MCF 10A (cell line): ENCODE results near the gene FN3K. TPM values are rescaled to one million over a fixed set of nuclear protein-coding genes. Genes with fewer than 3 reads are reported as not detected.

Experiments
- BruUV-seq: library from RNA; stranded (reverse); fragments of 400-500 nt; replicated peaks from 2 replicates; lab custom pipeline; 2021; lab: Mats Ljungman, UMichigan
- CTCF ChIA-PET: fragments of 300-600 bp; sonication (Branson Sonifier 250); formaldehyde crosslinking; extraction: SDS; loops from one replicate; lab custom pipeline; 2021; ENCODE audit warnings: antibody characterized with exemption, inconsistent platforms; lab: Yijun Ruan, JAX
- POLR2A ChIA-PET: fragments of 300-600, 350-650 bp; sonication (Branson Sonifier 250); formaldehyde crosslinking; extraction: SDS; loops from one replicate; lab custom pipeline; 2020; ENCODE audit warnings: antibody characterized with exemption, inconsistent platforms; lab: Yijun Ruan, JAX
- DNase-seq: peaks from one replicate; pipeline ENCODE4 v3.0.0-alpha.2; 2018; ENCODE audit not compliant: unreplicated experiment
- H3K27ac Mint-ChIP-seq: one replicate; pipeline ENCODE4 v1.8.0; 2022; ENCODE audit warnings: mild to moderate bottlenecking, low read depth, mixed read lengths; ENCODE audit not compliant: unreplicated experiment
- H3K27me3 Mint-ChIP-seq: one replicate; pipeline ENCODE4 v1.8.0; 2022; ENCODE audit warnings: mixed read lengths; ENCODE audit not compliant: insufficient read depth, unreplicated experiment
- H3K36me3 Mint-ChIP-seq: one replicate; pipeline ENCODE4 v1.8.0; 2022; ENCODE audit warnings: mild to moderate bottlenecking, moderate library complexity, mixed read lengths; ENCODE audit not compliant: insufficient read depth, unreplicated experiment
- H3K4me1 Mint-ChIP-seq: one replicate; pipeline ENCODE4 v1.8.0; 2022; ENCODE audit warnings: mixed read lengths; ENCODE audit not compliant: insufficient read depth, unreplicated experiment
- H3K4me3 Mint-ChIP-seq: one replicate; pipeline ENCODE4 v1.8.0; 2022; ENCODE audit warnings: mild to moderate bottlenecking, moderate library complexity, mixed read lengths; ENCODE audit not compliant: unreplicated experiment
- H3K9me3 Mint-ChIP-seq: one replicate; pipeline ENCODE4 v1.8.0; 2022; ENCODE audit warnings: mixed read lengths; ENCODE audit not compliant: unreplicated experiment
- intact Hi-C: fragments of 100-400 bp; cut with micrococcal nuclease; formaldehyde crosslinking; loops from 2 replicates; pipeline ENCODE4 v1.14.1; 2022
- total RNA-seq: library from RNA; stranded (reverse); gene quantifications from 2 replicates; pipeline ENCODE4 v1.2.3, GENCODE V29; 2022
- TF ChIP-seq, protein P1 (sequence below): fragments of 200-600 bp; IDR thresholded peaks from one replicate; pipeline ENCODE4 v1.8.0; 2022; ENCODE audit warnings: antibody characterized with exemption, mild to moderate bottlenecking; ENCODE audit not compliant: unreplicated experiment

Gene FN3K
- total RNA-seq, 1 experiment from 2014 or later: 1.3 TPM

GRCh38 chr17:82709676-82710498, 25.5 kb upstream of the FN3K start:
- no peaks in the 10 kb centered on the region for H3K27me3 Mint-ChIP-seq
- BruUV-seq: no TSS peak
- H3K4me1 Mint-ChIP-seq: no peaks in the 10 kb centered on the region
- H3K36me3 Mint-ChIP-seq: no peaks in the 10 kb centered on the region
- no peak for DNase-seq
- TF ChIP-seq, protein P1, sequence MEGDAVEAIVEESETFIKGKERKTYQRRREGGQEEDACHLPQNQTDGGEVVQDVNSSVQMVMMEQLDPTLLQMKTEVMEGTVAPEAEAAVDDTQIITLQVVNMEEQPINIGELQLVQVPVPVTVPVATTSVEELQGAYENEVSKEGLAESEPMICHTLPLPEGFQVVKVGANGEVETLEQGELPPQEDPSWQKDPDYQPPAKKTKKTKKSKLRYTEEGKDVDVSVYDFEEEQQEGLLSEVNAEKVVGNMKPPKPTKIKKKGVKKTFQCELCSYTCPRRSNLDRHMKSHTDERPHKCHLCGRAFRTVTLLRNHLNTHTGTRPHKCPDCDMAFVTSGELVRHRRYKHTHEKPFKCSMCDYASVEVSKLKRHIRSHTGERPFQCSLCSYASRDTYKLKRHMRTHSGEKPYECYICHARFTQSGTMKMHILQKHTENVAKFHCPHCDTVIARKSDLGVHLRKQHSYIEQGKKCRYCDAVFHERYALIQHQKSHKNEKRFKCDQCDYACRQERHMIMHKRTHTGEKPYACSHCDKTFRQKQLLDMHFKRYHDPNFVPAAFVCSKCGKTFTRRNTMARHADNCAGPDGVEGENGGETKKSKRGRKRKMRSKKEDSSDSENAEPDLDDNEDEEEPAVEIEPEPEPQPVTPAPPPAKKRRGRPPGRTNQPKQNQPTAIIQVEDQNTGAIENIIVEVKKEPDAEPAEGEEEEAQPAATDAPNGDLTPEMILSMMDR: no peak
- intact Hi-C loops: no loop called here
- H3K4me3 Mint-ChIP-seq: no peak overlapping the region
- CTCF ChIA-PET: interaction anchor here (0.6 kb wide), 1 partner anchor 724 kb away, joined by 3 read pairs; no protein-coding TSS in a partner anchor
- H3K27ac Mint-ChIP-seq: no peak overlapping the region
- no peaks in the 10 kb centered on the region for H3K9me3 Mint-ChIP-seq
- POLR2A ChIA-PET: no interaction called here

GRCh38 chr17:82710499-82711232, 24.7 kb upstream of the FN3K start:
- ChIA-PET POLR2A (interaction anchor here (0.6 kb wide), 1 partner anchor 9 kb away, joined by 3 read pairs; no protein-coding TSS in a partner anchor), CTCF (no interaction called here)
- intact Hi-C loops: no loop called here
- no peak overlapping the region for H3K27ac Mint-ChIP-seq
- no peaks in the 10 kb centered on the region for H3K36me3 Mint-ChIP-seq
- TF ChIP-seq, protein P1: no peak
- no peaks in the 10 kb centered on the region for H3K9me3 Mint-ChIP-seq
- no TSS peak for BruUV-seq
- H3K27me3 Mint-ChIP-seq: no peaks in the 10 kb centered on the region
- no peak overlapping the region for H3K4me3 Mint-ChIP-seq
- no peaks in the 10 kb centered on the region for H3K4me1 Mint-ChIP-seq
- DNase-seq: no peak

DNA sequence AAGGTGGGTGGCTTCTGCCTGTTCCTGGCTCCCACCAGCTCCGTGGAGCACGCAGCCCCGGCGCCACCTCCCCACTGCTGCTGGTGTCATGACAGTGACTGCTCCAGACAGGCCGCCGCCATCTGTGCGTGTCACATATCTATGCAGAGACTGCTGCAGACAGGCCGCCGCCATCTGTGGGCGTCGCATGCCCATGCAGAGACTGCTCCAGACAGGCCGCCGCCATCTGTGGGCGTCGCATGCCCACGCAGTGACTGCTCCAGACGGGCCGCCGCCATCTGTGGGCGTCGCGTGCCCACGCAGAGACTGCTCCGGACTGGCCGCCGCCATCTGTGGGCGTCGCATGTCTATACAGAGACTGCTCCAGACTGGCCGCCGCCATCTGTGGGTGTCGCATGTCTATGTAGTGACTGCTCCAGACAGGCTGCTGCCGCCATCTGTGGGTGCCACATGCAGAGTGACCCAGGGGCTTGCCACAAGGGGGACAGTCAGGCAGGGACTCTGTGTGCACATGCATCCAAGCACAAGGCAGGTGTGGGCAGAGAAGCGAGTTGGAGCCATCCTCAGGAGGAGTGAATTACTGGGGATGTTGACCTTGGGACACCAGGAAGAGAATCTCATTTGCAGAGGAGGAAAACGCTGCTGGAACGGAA, 22.2 kb upstream of the FN3K start:
- no peaks in the 10 kb centered on the region for H3K9me3 Mint-ChIP-seq
- DNase-seq: no peak
- TF ChIP-seq, protein P1: no peak
- POLR2A ChIA-PET: no interaction called here
- H3K27ac Mint-ChIP-seq: no peak overlapping the region
- peaks cover 14% of the 10 kb centered on the region for H3K36me3 Mint-ChIP-seq
- CTCF ChIA-PET: interaction anchor here (1.0 kb wide), 1 partner anchor 69 kb away, joined by 3 read pairs; no protein-coding TSS in a partner anchor
- intact Hi-C loops: no loop called here
- H3K4me1 Mint-ChIP-seq: peaks cover 10% of the 10 kb centered on the region
- no TSS peak for BruUV-seq
- H3K27me3 Mint-ChIP-seq: no peaks in the 10 kb centered on the region
- no peak overlapping the region for H3K4me3 Mint-ChIP-seq
